ENCODE data around the gene HMGB4. TPM values are rescaled to one million over a fixed set of nuclear protein-coding genes. Genes with fewer than 3 reads are reported as not detected.
A peak's percentile ranks its signal among the peaks of the same experiment; 100 is the strongest.

The HMGB4 gene
- total RNA-seq, 1 donor from 2014 or later: not detected

DNA sequence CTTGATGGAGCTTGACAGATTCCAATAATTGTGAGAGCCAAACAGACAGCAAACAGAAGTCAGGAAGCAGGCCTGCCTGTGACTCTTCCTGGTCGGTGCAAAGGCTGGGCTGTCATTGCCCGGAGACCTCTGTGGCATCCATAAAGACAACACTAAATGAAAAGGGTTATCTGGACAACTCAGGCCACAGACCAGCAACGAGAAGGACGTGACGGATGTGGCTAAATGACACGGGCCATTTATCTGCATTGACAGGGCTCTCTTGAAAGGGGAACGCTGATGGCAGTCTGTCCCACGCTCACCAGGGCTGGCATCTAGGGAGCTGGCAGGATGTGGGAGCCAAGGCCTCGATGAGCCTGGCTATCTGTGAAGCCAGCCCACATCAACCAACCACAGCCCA is 35.0 kb downstream of the HMGB4 start:
- H3K4me3 ChIP-seq (ENCODE audit: low read depth, low read length): no peak overlapping the region
- no peaks in the 10 kb centered on the region for H3K27me3 ChIP-seq (ENCODE audit: control insufficient read depth, insufficient read depth, low read length)
- TF ChIP-seq, protein P1, sequence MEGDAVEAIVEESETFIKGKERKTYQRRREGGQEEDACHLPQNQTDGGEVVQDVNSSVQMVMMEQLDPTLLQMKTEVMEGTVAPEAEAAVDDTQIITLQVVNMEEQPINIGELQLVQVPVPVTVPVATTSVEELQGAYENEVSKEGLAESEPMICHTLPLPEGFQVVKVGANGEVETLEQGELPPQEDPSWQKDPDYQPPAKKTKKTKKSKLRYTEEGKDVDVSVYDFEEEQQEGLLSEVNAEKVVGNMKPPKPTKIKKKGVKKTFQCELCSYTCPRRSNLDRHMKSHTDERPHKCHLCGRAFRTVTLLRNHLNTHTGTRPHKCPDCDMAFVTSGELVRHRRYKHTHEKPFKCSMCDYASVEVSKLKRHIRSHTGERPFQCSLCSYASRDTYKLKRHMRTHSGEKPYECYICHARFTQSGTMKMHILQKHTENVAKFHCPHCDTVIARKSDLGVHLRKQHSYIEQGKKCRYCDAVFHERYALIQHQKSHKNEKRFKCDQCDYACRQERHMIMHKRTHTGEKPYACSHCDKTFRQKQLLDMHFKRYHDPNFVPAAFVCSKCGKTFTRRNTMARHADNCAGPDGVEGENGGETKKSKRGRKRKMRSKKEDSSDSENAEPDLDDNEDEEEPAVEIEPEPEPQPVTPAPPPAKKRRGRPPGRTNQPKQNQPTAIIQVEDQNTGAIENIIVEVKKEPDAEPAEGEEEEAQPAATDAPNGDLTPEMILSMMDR (IDR thresholded peaks at IDR 0.05; ENCODE audit: insufficient read depth, low read length, poor library complexity, severe bottlenecking): no peak
- no peak for DNase-seq (ENCODE audit: low read depth)
- H3K36me3 ChIP-seq (ENCODE audit: control insufficient read depth, insufficient read depth, low read length): no peaks in the 10 kb centered on the region

DNA sequence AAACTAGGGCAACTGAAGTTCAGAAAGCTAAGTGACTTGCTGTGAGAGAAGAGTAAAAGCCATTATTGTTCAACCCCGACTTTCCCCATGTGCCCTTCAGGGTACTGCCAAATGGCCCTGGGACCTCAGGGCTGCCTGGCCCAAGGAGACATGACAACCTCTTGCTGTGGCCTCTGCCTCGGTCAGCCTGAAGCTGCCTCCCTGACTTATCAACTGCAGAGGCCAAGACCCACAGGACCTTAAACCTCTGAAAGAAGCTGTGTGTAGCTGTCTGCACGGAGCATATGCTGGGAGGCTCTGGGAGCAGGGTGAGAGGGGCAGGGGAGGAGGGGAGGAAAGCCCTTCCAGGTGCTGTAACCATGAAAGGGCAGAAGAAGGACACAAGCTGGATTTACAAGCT is 35.9 kb downstream of the HMGB4 start:
- no peaks in the 10 kb centered on the region for H3K36me3 ChIP-seq (ENCODE audit: control insufficient read depth, insufficient read depth, low read length)

GRCh38 chr1:33902486-33903209 is 38.8 kb downstream of the HMGB4 start:
- no peak for DNase-seq (ENCODE audit: low read depth)
- TF ChIP-seq, protein P1 (IDR thresholded peaks at IDR 0.05; ENCODE audit: insufficient read depth, low read length, poor library complexity, severe bottlenecking): no peak

More for the DNA sequence above, 35.9 kb downstream of the HMGB4 start:
- no peak for DNase-seq (ENCODE audit: low read depth)
- Histone ChIP-seq H3K27me3 (ENCODE audit: control insufficient read depth, insufficient read depth, low read length) (no peaks in the 10 kb centered on the region), H3K4me3 (ENCODE audit: low read depth, low read length) (no peak overlapping the region)
- TF ChIP-seq, protein P1 (IDR thresholded peaks at IDR 0.05; ENCODE audit: insufficient read depth, low read length, poor library complexity, severe bottlenecking): no peak

DNA sequence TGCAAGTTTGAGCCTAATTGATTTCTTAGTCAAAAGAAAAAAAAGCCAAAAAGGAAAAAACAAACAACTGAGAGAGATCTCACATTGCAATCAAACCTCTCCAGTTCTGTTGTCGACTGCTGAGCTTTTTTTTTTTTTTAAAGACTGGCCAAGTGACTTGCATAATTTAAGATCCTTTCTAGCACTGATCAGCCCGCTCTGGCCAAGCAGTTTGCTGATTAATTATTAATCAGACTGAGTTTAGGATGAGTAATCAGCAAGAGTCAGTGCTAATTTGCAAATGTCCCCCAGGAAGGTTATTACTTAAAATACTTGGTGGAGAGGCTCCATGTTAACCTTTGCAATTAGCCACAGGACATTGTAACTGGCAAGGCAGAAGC is 39.3 kb downstream of the HMGB4 start:
- Histone ChIP-seq H3K27me3 (ENCODE audit: control insufficient read depth, insufficient read depth, low read length) (no peaks in the 10 kb centered on the region), H3K36me3 (ENCODE audit: control insufficient read depth, insufficient read depth, low read length) (no peaks in the 10 kb centered on the region), H3K4me3 (ENCODE audit: low read depth, low read length) (no peak overlapping the region)
- peak; percentile 65 for DNase-seq (ENCODE audit: low read depth)
- TF ChIP-seq, protein P1 (IDR thresholded peaks at IDR 0.05; ENCODE audit: insufficient read depth, low read length, poor library complexity, severe bottlenecking): no peak

More at GRCh38 chr1:33902486-33903209, 38.8 kb downstream of the HMGB4 start:
- H3K4me3 ChIP-seq (ENCODE audit: low read depth, low read length): no peak overlapping the region
- no peaks in the 10 kb centered on the region for H3K27me3 ChIP-seq (ENCODE audit: control insufficient read depth, insufficient read depth, low read length)
- no peaks in the 10 kb centered on the region for H3K36me3 ChIP-seq (ENCODE audit: control insufficient read depth, insufficient read depth, low read length)

- no peak for DNase-seq (ENCODE audit: low read depth)
- Histone ChIP-seq H3K27me3 (ENCODE audit: control insufficient read depth, insufficient read depth, low read length) (no peaks in the 10 kb centered on the region), H3K36me3 (ENCODE audit: control insufficient read depth, insufficient read depth, low read length) (no peaks in the 10 kb centered on the region), H3K4me3 (ENCODE audit: low read depth, low read length) (no peak overlapping the region)
- TF ChIP-seq, protein P1 (IDR thresholded peaks at IDR 0.05; ENCODE audit: insufficient read depth, low read length, poor library complexity, severe bottlenecking): no peak
These were observed 41.4 kb downstream of the HMGB4 start for GRCh38 chr1:33905241-33905640.

DNA sequence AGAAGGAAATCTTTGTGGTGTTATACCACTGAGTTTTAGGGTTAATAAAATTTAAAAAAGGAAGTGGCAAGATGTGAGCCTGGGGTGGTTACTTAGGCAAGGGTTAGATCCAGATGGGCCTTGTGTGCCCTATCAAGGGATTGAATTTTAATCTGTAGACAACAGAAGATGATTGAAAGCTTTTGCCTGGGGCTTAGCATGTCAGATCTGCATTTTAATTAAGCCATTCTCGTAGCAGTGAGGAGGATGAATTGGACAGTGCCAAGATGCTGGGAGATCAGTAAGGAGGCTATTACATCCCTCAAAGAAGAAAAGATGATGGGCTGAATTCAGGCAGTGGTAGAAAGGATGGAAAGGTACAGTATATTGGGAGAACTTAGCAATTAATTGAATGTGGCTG is 42.3 kb downstream of the HMGB4 start:
- H3K27me3 ChIP-seq (ENCODE audit: control insufficient read depth, insufficient read depth, low read length): no peaks in the 10 kb centered on the region
- no peak overlapping the region for H3K4me3 ChIP-seq (ENCODE audit: low read depth, low read length)
- H3K36me3 ChIP-seq (ENCODE audit: control insufficient read depth, insufficient read depth, low read length): no peaks in the 10 kb centered on the region
- no peak for DNase-seq (ENCODE audit: low read depth)
- TF ChIP-seq, protein P1 (IDR thresholded peaks at IDR 0.05; ENCODE audit: insufficient read depth, low read length, poor library complexity, severe bottlenecking): no peak
